GM12878 (cell line): ENCODE data around the gene PLXNB3. TPM values are rescaled to one million over a fixed set of nuclear protein-coding genes. Genes with fewer than 3 reads are reported as not detected.

ENCODE experiments used
- CEBPZ ChIP-seq: fragments of 150-350 bp; IDR thresholded peaks from 2 replicates; pipeline ENCODE4 v1.6.1; 2016; ENCODE audit warnings: low read depth, low read length
- CTCF ChIP-seq, 3 experiments: IDR thresholded peaks in 2 of 3; conservative IDR thresholded peaks in 1 of 3; 2 replicates each; pipeline ENCODE4 v1.5.1; 2011; ENCODE audit warnings: low read depth in 3 of 3, low read length in 3 of 3, mild to moderate bottlenecking in 3 of 3, control low read depth in 2 of 3, moderate library complexity in 2 of 3, inconsistent platforms in 1 of 3, mixed read lengths in 1 of 3; ENCODE audit not compliant: control insufficient read depth in 2 of 3, insufficient read depth in 1 of 3; ENCODE audit errors: extremely low read depth in 1 of 3
- ELK1 ChIP-seq: IDR thresholded peaks from 2 replicates; pipeline ENCODE4 v1.6.1; 2012; ENCODE audit warnings: low read depth, low read length, improper control_type of control experiment
- IRF3 ChIP-seq: fragments of 450-650 bp; IDR thresholded peaks from 2 replicates; pipeline ENCODE4 v1.6.1; 2014; ENCODE audit warnings: mild to moderate bottlenecking
- PRDM15 ChIP-seq: fragments of 450-650 bp; formaldehyde crosslinking; IDR thresholded peaks from 2 replicates; pipeline ENCODE4 v1.4.0; 2020; ENCODE audit warnings: mild to moderate bottlenecking, moderate library complexity
- SMC3 ChIP-seq: IDR thresholded peaks from 2 replicates; pipeline ENCODE4 v1.6.1; 2011; ENCODE audit warnings: low read length, improper control_type of control experiment, borderline replicate concordance
- ZBTB4 ChIP-seq: fragments of 450-650 bp; formaldehyde crosslinking; IDR thresholded peaks from 2 replicates; pipeline ENCODE4 v1.4.0; 2022; ENCODE audit warnings: mild to moderate bottlenecking, moderate library complexity
- polyA plus RNA-seq, 11 experiments: library from polyadenylated mRNA; depleted of rRNA in 4 of 11; unstranded in 6 of 11; stranded (reverse) in 5 of 11; fragments of >200 nt; fragmentation: Nextera tagmentation in 4 of 11; fragmentation: Illumina TruSeq in 1 of 11; extraction: Ambion mirVana in 4 of 11; extraction: Trizol in 1 of 11; gene quantifications; 1 replicate in 1 of 11; 2 replicates in 10 of 11; pipeline versions ENCODE4 v1.2.1 to v1.2.3, GENCODE V29; 2011 to 2016; ENCODE audit warnings: inconsistent platforms in 2 of 11, missing spikeins in 2 of 11, low read depth in 1 of 11
- total RNA-seq, 4 experiments: library from RNA; depleted of rRNA in 3 of 4; stranded (reverse); fragments of >200 nt in 3 of 4; fragmentation: Illumina TruSeq in 1 of 4; extraction: Trizol in 1 of 4; gene quantifications; 2 replicates each; pipeline versions ENCODE4 v1.2.1 to v1.2.3, GENCODE V29; 2013 to 2021

Gene PLXNB3
- total and polyA plus RNA-seq, 10 of the 15 experiments (the other 5 are each of a cell fraction or from before 2014, with no cell fraction given): 0.06 to 0.68 (median 0.19) TPM; not detected in 4

- TF ChIP-seq CEBPZ (no peak), CTCF (IDR thresholded peaks at IDR 0.05 in 2 of 3, conservative IDR thresholded peaks at IDR 0.05 in 1 of 3; ENCODE audit: control insufficient read depth in 2 of 3, extremely low read depth in 1 of 3, insufficient read depth in 1 of 3, low read depth in 3 of 3, low read length in 3 of 3) (no peak), PRDM15 (no peak), IRF3 (no peak), SMC3 (no peak), ZBTB4 (CRISPR knock-in tag) (no peak), ELK1 (no peak)
These were observed 41.2 kb upstream of the PLXNB3 start (continued) for GRCh38 chrX:153722704-153723350.
